ENCODE data around the gene TTLL10. TPM values are rescaled to one million over a fixed set of nuclear protein-coding genes. Genes with fewer than 3 reads are reported as not detected.

Gene TTLL10
- total and polyA plus RNA-seq, 2 of the 8 experiments (the other 6 are each of a cell fraction or from before 2014, with no cell fraction given) = 1.1 to 1.7 TPM

GRCh38 chr1:1229770-1230169, 56.1 kb downstream of the TTLL10 start:
- H2BK15ac ChIP-seq (ENCODE audit: low read length) = no peak overlapping the region
- no peaks in the 10 kb centered on the region; a peak in 1 of 7 replicates for H3K27me3 ChIP-seq (replicated peaks in 1 of 4; ENCODE audit: control insufficient read depth in 3 of 4, extremely low read depth in 1 of 4, insufficient read depth in 3 of 4, low read length in 3 of 4)
- peaks cover 50% of the 10 kb centered on the region for H3K79me1 ChIP-seq (ENCODE audit: low read depth, low read length)
- peak overlapping the region in 1 of 2 experiments; percentile 88; a peak in 1 of 4 replicates for H3K4me2 ChIP-seq (ENCODE audit: insufficient read depth in 1 of 2, low read depth in 2 of 2, low read length in 2 of 2)
- no peak overlapping the region for H3K23ac ChIP-seq (ENCODE audit: insufficient read length)
- peaks cover 6 to 45% of the 10 kb centered on the region in 2 experiments; a peak in 3 of 4 replicates for H3K79me2 ChIP-seq (ENCODE audit: control insufficient read depth in 1 of 2, insufficient read depth in 2 of 2, low read length in 2 of 2)
- H4K20me1 ChIP-seq (replicated peaks in 1 of 2; ENCODE audit: control insufficient read depth in 1 of 2, insufficient read depth in 2 of 2, low read length in 2 of 2) = peaks cover 5 to 32% of the 10 kb centered on the region in 2 experiments
- H2AK5ac ChIP-seq (ENCODE audit: low read depth, low read length) = no peak overlapping the region
- no peak overlapping the region for H3K14ac ChIP-seq (ENCODE audit: insufficient read length)
- no peak for FAIRE-seq
- ChIA-PET POLR2A (ENCODE audit: partially characterized antibody) (interaction anchor here (1.0 kb wide), 1 partner anchor 56 kb away, joined by 3 read pairs; the partner anchor contains the start of gene TTLL10), CTCF (ENCODE audit: partially characterized antibody) (interaction anchor here (0.6 to 1.6 kb wide), 6 partner anchors 17 to 107 kb away, joined by 3 to 5 read pairs (median 3); no protein-coding TSS in a partner anchor)
- H3K4me3 ChIP-seq (ENCODE audit: extremely low read depth in 1 of 4, insufficient read depth in 2 of 4, low read depth in 3 of 4, low read length in 4 of 4) = no peak overlapping the region
- H2BK12ac ChIP-seq (ENCODE audit: low read depth, low read length) = no peak overlapping the region
- TF ChIP-seq KDM5A (IDR thresholded peaks at IDR 0.05; ENCODE audit: low read length) = no peak
- TF ChIP-seq E2F6 (IDR thresholded peaks at IDR 0.05) = no peak
- no peak for TF ChIP-seq TEAD4 (IDR thresholded peaks at IDR 0.05; ENCODE audit: low read depth, low read length)
- no peak for TF ChIP-seq KDM1A (IDR thresholded peaks at IDR 0.05; ENCODE audit: borderline replicate concordance, low read length)
- no peak for TF ChIP-seq MAFK (IDR thresholded peaks at IDR 0.05; ENCODE audit: low read depth, low read length)
- TF ChIP-seq TBP (IDR thresholded peaks at IDR 0.05; ENCODE audit: low read depth, low read length) = no peak
- no peak for DNase-seq (ENCODE audit: low read depth in 1 of 2, low spot score in 2 of 2)
- H3K56ac ChIP-seq (replicated peaks; ENCODE audit: insufficient read length, low read depth, low read length) = no peak overlapping the region
- no peak overlapping the region for H3K9ac ChIP-seq (replicated peaks in 1 of 4; ENCODE audit: extremely low read depth in 1 of 4, low read depth in 3 of 4, low read length in 3 of 4)
- peaks cover 2 to 22% (median 6%) of the 10 kb centered on the region in 4 experiments; a peak in 6 of 8 replicates for H3K36me3 ChIP-seq (ENCODE audit: control insufficient read depth in 2 of 4, insufficient read depth in 4 of 4, low read length in 3 of 4)
- H2BK120ac ChIP-seq (replicated peaks; ENCODE audit: low read depth, low read length) = no peak overlapping the region
- H3K4me1 ChIP-seq (replicated peaks in 1 of 4; ENCODE audit: control insufficient read depth in 3 of 4, insufficient read depth in 4 of 4, low read length in 3 of 4) = peaks cover 0 to 6% (median under 1%) of the 10 kb centered on the region in 4 experiments; a peak in 4 of 7 replicates
- H2BK5ac ChIP-seq (ENCODE audit: low read depth, low read length) = no peak overlapping the region
- no peak overlapping the region for H3K27ac ChIP-seq (ENCODE audit: low read depth, low read length)
- no peak overlapping the region for H2BK20ac ChIP-seq (ENCODE audit: low read length)
- no peak overlapping the region for H2AFZ ChIP-seq (ENCODE audit: low read length)
- no peak overlapping the region for H4K5ac ChIP-seq (ENCODE audit: insufficient read length, low read depth, low read length)
- no peak overlapping the region for H3K18ac ChIP-seq (ENCODE audit: extremely low read depth, low read length)
- H4K8ac ChIP-seq (ENCODE audit: extremely low read depth, insufficient read depth, low read length) = no peak overlapping the region
- H4K91ac ChIP-seq (replicated peaks; ENCODE audit: insufficient read length, low read length) = no peak overlapping the region
- H3K4ac ChIP-seq (replicated peaks; ENCODE audit: insufficient read length, low read depth, low read length) = no peak overlapping the region
- WGBS, 2 experiments (ENCODE audit: extremely low coverage in 1 of 2, insufficient coverage in 1 of 2, insufficient read length in 1 of 2, insufficient replicate concordance in 2 of 2, low coverage in 1 of 2, low lambda C conversion rate in 2 of 2, missing lambda C conversion rate in 1 of 2) = 94% methylated on average over 19 of the region's 19 CpGs; no CpG with 5 or more reads in 1 of the 2 experiments
- H3K23me2 ChIP-seq (ENCODE audit: low read depth, low read length) = peaks cover 7% of the 10 kb centered on the region
- peaks cover 0 to 9% of the 10 kb centered on the region in 2 experiments; a peak in 2 of 4 replicates for H3K9me3 ChIP-seq (ENCODE audit: insufficient read depth in 2 of 2, low read depth in 1 of 2, low read length in 1 of 2)

Measured in H1 (cell line).